Endothelial cell of umbilical vein (primary cell): ENCODE measurements around the gene LPP. TPM values are rescaled to one million over a fixed set of nuclear protein-coding genes. Genes with fewer than 3 reads are reported as not detected.

ENCODE experiments used
- BruUV-seq: library from RNA; stranded (reverse); fragments of 400-500 nt; replicated peaks from 2 replicates; lab custom pipeline; 2021; lab: Mats Ljungman, UMichigan
- CTCF ChIA-PET: fragments of 300-600, 350-600 bp; sonication (Branson Sonifier 250); formaldehyde crosslinking; loops from one replicate; lab custom pipeline; 2021; ENCODE audit warnings: antibody characterized with exemption, inconsistent platforms; lab: Charles Lee
- POLR2A ChIA-PET: fragments of 300-600, 350-600 bp; sonication (Branson Sonifier 250); formaldehyde crosslinking; loops from one replicate; lab custom pipeline; 2021; ENCODE audit warnings: antibody characterized with exemption, inconsistent platforms; lab: Charles Lee
- DNase-seq: peaks from one replicate; pipeline ENCODE4 v3.0.0-alpha.2; 2011; ENCODE audit warnings: low read depth, low spot score
- FAIRE-seq: peaks from 2 replicates; lab custom pipeline; 2011; peaks lifted over from hg19 to GRCh38; lab: Jason Lieb, UNC
- H2AFZ ChIP-seq: 2 replicates; pipeline ENCODE4 v1.6.0; 2012; ENCODE audit warnings: low read depth, low read length, control low read depth, inconsistent platforms
- H3K27ac ChIP-seq: 2 replicates; pipeline ENCODE4 v1.5.1; 2011; ENCODE audit warnings: low read depth, mild to moderate bottlenecking, control low read depth, low read length, moderate library complexity; ENCODE audit not compliant: insufficient read depth
- H3K27me3 ChIP-seq, 2 experiments: 2 replicates each; pipeline versions ENCODE4 v1.6.0 to v1.6.1; 2011; ENCODE audit warnings: low read length in 2 of 2, mixed read lengths in 1 of 2; ENCODE audit not compliant: control insufficient read depth in 2 of 2, insufficient read depth in 2 of 2
- H3K36me3 ChIP-seq, 2 experiments: 2 replicates in 1 of 2; 3 replicates in 1 of 2; pipeline ENCODE4 v1.5.1; 2011; ENCODE audit warnings: low read length in 2 of 2, mild to moderate bottlenecking in 1 of 2, moderate library complexity in 1 of 2; ENCODE audit not compliant: control insufficient read depth in 2 of 2, insufficient read depth in 2 of 2; ENCODE audit errors: extremely low read depth in 1 of 2
- H3K4me1 ChIP-seq: 3 replicates; pipeline ENCODE4 v1.5.1; 2011; ENCODE audit warnings: mild to moderate bottlenecking, low read length; ENCODE audit not compliant: control insufficient read depth, insufficient read depth; ENCODE audit errors: extremely low read depth
- H3K4me2 ChIP-seq: 2 replicates; pipeline ENCODE4 v1.6.1; 2011; ENCODE audit warnings: low read length, control low read depth, mixed read lengths; ENCODE audit not compliant: insufficient read depth
- H3K4me3 ChIP-seq, 3 experiments: fragments of 200-600 bp in 1 of 3; sonication (generic), shearing (Covaris generic) in 1 of 3; replicated peaks in 1 of 3; 2 replicates each; pipeline ENCODE4 v1.5.1; 2011 to 2016; ENCODE audit warnings: control low read depth in 3 of 3, low read length in 3 of 3, mild to moderate bottlenecking in 2 of 3, inconsistent platforms in 1 of 3, low read depth in 1 of 3, moderate library complexity in 1 of 3; ENCODE audit not compliant: insufficient read depth in 1 of 3
- H3K79me2 ChIP-seq: 2 replicates; pipeline ENCODE4 v1.6.0; 2012; ENCODE audit warnings: low read length, inconsistent platforms; ENCODE audit not compliant: control insufficient read depth, insufficient read depth
- H3K9ac ChIP-seq: replicated peaks from 2 replicates; pipeline ENCODE3; 2011; ENCODE audit warnings: low read length, control low read depth; ENCODE audit not compliant: insufficient read depth; ENCODE audit errors: extremely low read depth
- H3K9me1 ChIP-seq: replicated peaks from 3 replicates; pipeline ENCODE4 v1.6.0; 2011; ENCODE audit warnings: mild to moderate bottlenecking, low read length; ENCODE audit not compliant: control insufficient read depth, insufficient read depth; ENCODE audit errors: extremely low read depth
- H3K9me3 ChIP-seq: replicated peaks from 2 replicates; pipeline ENCODE4 v1.5.1; 2012; ENCODE audit warnings: low read length, inconsistent platforms; ENCODE audit not compliant: control insufficient read depth, insufficient read depth
- H4K20me1 ChIP-seq: replicated peaks from 2 replicates; pipeline ENCODE3; 2011; ENCODE audit warnings: mild to moderate bottlenecking, low read length; ENCODE audit not compliant: control insufficient read depth, insufficient read depth; ENCODE audit errors: extremely low read depth
- EZH2 ChIP-seq: IDR thresholded peaks from 2 replicates; pipeline ENCODE4 v1.6.1; 2012; ENCODE audit warnings: borderline replicate concordance, low read depth, mild to moderate bottlenecking, moderate library complexity, low read length, inconsistent platforms; ENCODE audit not compliant: severe bottlenecking
- FOS ChIP-seq: IDR thresholded peaks from 2 replicates; pipeline ENCODE4 v1.6.1; 2011; ENCODE audit warnings: mild to moderate bottlenecking, low read length, moderate library complexity, borderline replicate concordance; ENCODE audit not compliant: insufficient read depth
- GATA2 ChIP-seq: IDR thresholded peaks from 2 replicates; pipeline ENCODE4 v1.7.0; 2011; ENCODE audit warnings: low read depth, mild to moderate bottlenecking, moderate library complexity, mixed read lengths, low read length; ENCODE audit not compliant: insufficient read length, insufficient read depth
- JUN ChIP-seq: IDR thresholded peaks from 2 replicates; pipeline ENCODE4 v1.6.1; 2011; ENCODE audit warnings: borderline replicate concordance, low read depth; ENCODE audit not compliant: insufficient read length, insufficient read depth
- MYC ChIP-seq: IDR thresholded peaks from one replicate; pipeline ENCODE4 v1.6.1; 2011; ENCODE audit warnings: mild to moderate bottlenecking, low read depth, low read length
- POLR2A ChIP-seq: IDR thresholded peaks from 2 replicates; pipeline ENCODE4 v1.6.1; 2012; ENCODE audit warnings: low read depth, mild to moderate bottlenecking, control low read depth, low read length
- POLR2AphosphoS5 ChIP-seq: IDR thresholded peaks from 2 replicates; pipeline ENCODE4 v1.6.1; 2012; ENCODE audit warnings: low read depth, mild to moderate bottlenecking, control low read depth, low read length, moderate library complexity; ENCODE audit not compliant: insufficient read depth
- dilution Hi-C: fragments of 300-500 bp; cut with MboI; formaldehyde crosslinking; loops from one replicate; pipeline ENCODE4 v1.15.0; 2019; ENCODE audit warnings: low sequenced_read_pairs; ENCODE audit not compliant: extremely low pct_ligation_motif_present
- intact Hi-C: fragments of 100-400 bp; cut with micrococcal nuclease; formaldehyde crosslinking; loops from one replicate; pipeline ENCODE4 v1.10.0; 2022
- polyA plus RNA-seq, 4 experiments: library from polyadenylated mRNA; depleted of rRNA in 3 of 4; stranded (reverse) in 3 of 4; unstranded in 1 of 4; fragments of >200 nt; gene quantifications; 2 replicates each; pipeline versions ENCODE4 v1.2.1 to v1.2.3, GENCODE V29; 2011 to 2012; ENCODE audit warnings: missing spikeins in 1 of 4
- total RNA-seq: library from RNA; stranded (reverse); gene quantifications from 2 replicates; pipeline ENCODE4 v1.2.3, GENCODE V29; 2021
- TF ChIP-seq, protein P1 (sequence below), 2 donors: IDR thresholded peaks; 1 replicate in 1 of 2; 2 replicates in 1 of 2; pipeline ENCODE4 v1.5.1; 2011; ENCODE audit warnings: low read length in 2 of 2, mild to moderate bottlenecking in 2 of 2, moderate library complexity in 2 of 2, control low read depth in 1 of 2, inconsistent platforms in 1 of 2, low read depth in 1 of 2; ENCODE audit not compliant: insufficient read depth in 1 of 2; ENCODE audit errors: extremely low read depth in 1 of 2
- TF ChIP-seq, protein P2 (sequence below): IDR thresholded peaks from 2 replicates; pipeline ENCODE4 v1.6.1; 2011; ENCODE audit not compliant: insufficient read depth, insufficient read length

LPP gene
- total and polyA plus RNA-seq, 2 donors (not counting 3 experiments of a cell fraction or from before 2014, with no cell fraction given), result 16.9 to 153 TPM

DNA sequence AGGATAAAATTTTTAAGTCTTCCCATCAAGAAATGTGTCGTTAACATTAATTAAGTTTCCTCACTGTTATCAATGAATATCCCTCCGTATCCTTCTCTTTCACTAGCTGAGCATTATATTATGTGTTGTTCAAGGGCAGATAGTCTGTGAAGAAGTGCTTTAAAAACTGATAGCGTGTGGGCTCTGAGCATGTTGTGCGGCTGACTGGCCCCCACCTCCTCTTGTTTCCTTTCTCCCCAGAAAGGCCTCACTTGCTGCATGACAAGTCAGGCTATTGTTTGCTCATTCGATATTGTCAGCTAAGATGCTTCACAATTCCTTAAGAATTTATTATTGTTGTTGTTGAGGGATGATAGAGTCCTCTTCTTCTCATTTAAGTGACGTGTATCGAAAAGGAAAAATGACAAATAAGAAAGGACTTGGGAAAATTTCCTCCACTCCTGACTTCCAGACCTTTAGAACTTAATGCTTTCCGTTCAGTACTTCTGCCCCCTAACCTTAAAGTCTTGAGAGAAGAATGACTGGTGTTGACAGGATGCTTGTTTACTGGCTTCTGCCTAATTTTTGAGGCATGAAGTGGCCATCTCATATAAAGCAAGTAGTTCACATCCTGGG, 298.3 kb downstream of the LPP start:
- H3K9ac ChIP-seq, result peak overlapping the region; percentile 8
- TF ChIP-seq JUN (peak; percentile 27), EZH2 (no peak)
- peak overlapping the region; percentile 9 for H3K4me2 ChIP-seq
- peak overlapping the region; percentile 46 for H3K27ac ChIP-seq
- no peak overlapping the region for H2AFZ ChIP-seq
- peaks cover 2% of the 10 kb centered on the region for H3K79me2 ChIP-seq
- dilution Hi-C loops, result no loop called here
- H3K27me3 ChIP-seq, result no peaks in the 10 kb centered on the region
- peaks cover 30% of the 10 kb centered on the region for H3K4me1 ChIP-seq
- no TSS peak for BruUV-seq
- H4K20me1 ChIP-seq, result no peaks in the 10 kb centered on the region
- intact Hi-C loops, result loop anchor here (1.0 to 5.0 kb wide), 3 partner anchors 13 to 80 kb away; no protein-coding TSS in a partner anchor
- DNase-seq, result peak; percentile 61
- H3K9me1 ChIP-seq, result no peaks in the 10 kb centered on the region
- H3K4me3 ChIP-seq, result no peak overlapping the region
- CTCF ChIA-PET, result interaction anchor here (0.8 kb wide), 2 partner anchors 90 to 503 kb away, joined by 3 to 4 read pairs; no protein-coding TSS in a partner anchor
- FAIRE-seq, result peak; percentile 74
- no peaks in the 10 kb centered on the region for H3K9me3 ChIP-seq
- no peaks in the 10 kb centered on the region for H3K36me3 ChIP-seq
- POLR2A ChIA-PET, result no interaction called here

DNA sequence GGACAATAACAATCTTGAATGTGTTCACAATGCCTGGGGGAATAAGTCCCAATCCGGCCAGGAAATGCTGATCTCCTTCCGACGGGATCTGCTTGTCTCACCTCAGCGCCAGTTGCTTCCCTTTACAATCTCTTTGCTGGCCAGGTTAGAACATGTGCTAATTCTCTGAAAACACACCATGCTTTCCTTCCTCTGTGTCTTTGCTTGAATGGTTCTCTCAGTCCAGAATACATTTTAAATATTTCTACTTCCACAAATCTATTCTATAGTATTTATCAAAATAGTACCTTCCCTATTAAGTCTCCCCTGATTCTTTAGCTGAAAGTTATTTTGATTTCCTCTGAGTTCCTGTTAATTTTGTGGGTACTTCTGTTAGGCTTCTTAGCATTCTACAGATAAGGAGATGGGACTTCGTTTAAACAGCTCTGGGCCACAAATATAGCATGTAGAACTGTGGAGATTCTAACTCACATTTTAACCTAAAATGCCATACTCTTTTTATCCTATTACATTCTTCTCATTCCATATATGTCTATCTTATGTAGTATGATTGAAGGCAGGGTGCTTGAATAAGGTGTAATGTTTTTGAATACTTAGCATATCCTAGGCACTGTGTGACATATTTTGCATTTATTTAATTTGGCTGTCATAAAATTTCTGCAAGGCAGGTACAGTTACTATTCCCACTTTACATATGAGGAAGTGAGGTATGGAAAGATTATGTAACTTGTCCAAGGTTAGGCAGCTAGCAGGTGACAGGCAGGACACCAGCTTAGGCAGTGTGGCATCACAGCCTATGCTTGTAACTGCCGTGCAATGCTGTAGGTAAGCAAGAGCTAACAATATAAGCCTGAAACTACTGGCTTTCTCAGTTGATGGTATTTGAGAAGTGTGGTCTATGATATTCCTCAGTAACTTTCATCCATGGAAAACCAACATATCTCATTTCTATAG, 299.8 kb downstream of the LPP start:
- Histone ChIP-seq H3K9me1 (no peaks in the 10 kb centered on the region), H3K9me3 (no peaks in the 10 kb centered on the region), H3K9ac (no peak overlapping the region), H3K79me2 (peaks cover 2% of the 10 kb centered on the region), H3K4me2 (peak overlapping the region; percentile 9), H3K4me3 (no peak overlapping the region), H2AFZ (no peak overlapping the region), H3K27me3 (no peaks in the 10 kb centered on the region), H3K4me1 (peaks cover 30% of the 10 kb centered on the region), H3K27ac (peak overlapping the region; percentile 46), H4K20me1 (no peaks in the 10 kb centered on the region), H3K36me3 (no peaks in the 10 kb centered on the region)
- TF ChIP-seq POLR2AphosphoS5 (no peak), MYC (no peak), POLR2A (no peak), GATA2 (no peak), FOS (no peak), EZH2 (no peak), JUN (no peak)
- TF ChIP-seq, protein P1, sequence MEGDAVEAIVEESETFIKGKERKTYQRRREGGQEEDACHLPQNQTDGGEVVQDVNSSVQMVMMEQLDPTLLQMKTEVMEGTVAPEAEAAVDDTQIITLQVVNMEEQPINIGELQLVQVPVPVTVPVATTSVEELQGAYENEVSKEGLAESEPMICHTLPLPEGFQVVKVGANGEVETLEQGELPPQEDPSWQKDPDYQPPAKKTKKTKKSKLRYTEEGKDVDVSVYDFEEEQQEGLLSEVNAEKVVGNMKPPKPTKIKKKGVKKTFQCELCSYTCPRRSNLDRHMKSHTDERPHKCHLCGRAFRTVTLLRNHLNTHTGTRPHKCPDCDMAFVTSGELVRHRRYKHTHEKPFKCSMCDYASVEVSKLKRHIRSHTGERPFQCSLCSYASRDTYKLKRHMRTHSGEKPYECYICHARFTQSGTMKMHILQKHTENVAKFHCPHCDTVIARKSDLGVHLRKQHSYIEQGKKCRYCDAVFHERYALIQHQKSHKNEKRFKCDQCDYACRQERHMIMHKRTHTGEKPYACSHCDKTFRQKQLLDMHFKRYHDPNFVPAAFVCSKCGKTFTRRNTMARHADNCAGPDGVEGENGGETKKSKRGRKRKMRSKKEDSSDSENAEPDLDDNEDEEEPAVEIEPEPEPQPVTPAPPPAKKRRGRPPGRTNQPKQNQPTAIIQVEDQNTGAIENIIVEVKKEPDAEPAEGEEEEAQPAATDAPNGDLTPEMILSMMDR (IDR thresholded peaks at IDR 0.05; ENCODE audit: extremely low read depth in 1 of 2, insufficient read depth in 1 of 2, low read depth in 1 of 2, low read length in 2 of 2), result no peak
- TF ChIP-seq, protein P2, sequence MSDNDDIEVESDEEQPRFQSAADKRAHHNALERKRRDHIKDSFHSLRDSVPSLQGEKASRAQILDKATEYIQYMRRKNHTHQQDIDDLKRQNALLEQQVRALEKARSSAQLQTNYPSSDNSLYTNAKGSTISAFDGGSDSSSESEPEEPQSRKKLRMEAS, result no peak
- DNase-seq (no peak), FAIRE-seq (no peak)
- no TSS peak for BruUV-seq
- CTCF ChIA-PET, result interaction anchor here (0.9 kb wide), 1 partner anchor 26 kb away, joined by 3 read pairs; no protein-coding TSS in a partner anchor
- intact Hi-C loops, result loop anchor here (5.0 kb wide), 2 partner anchors 54 to 79 kb away; no protein-coding TSS in a partner anchor
- dilution Hi-C loops, result no loop called here
- POLR2A ChIA-PET, result no interaction called here
